ENCODE measurements around the gene RPL11.
A peak's percentile ranks its signal among the peaks of the same experiment; 100 is the strongest.

The RPL11 gene

GRCh38 chr1:23699280-23700179 is 7.9 kb downstream of the RPL11 start:
- POLR2A ChIA-PET: interaction anchor here (0.6 to 1.5 kb wide), 2 partner anchors 8 to 356 kb away, joined by 3 to 9 read pairs; partner anchors contain the start of gene RPL11
- no peak for DNase-seq (ENCODE audit: extremely low spot score)
- CTCF ChIA-PET: no interaction called here
- no peak for TF ChIP-seq CTBP1 (IDR thresholded peaks at IDR 0.05; ENCODE audit: borderline replicate concordance)

GRCh38 chr1:23701310-23701709 is 9.7 kb downstream of the RPL11 start:
- ChIA-PET CTCF (no interaction called here), POLR2A (interaction anchor here (1.5 kb wide), 1 partner anchor 10 kb away, joined by 9 read pairs; the partner anchor contains the start of gene RPL11)
- no peak for DNase-seq (ENCODE audit: extremely low spot score)
- TF ChIP-seq FOXM1 (IDR thresholded peaks at IDR 0.05; ENCODE audit: borderline replicate concordance): no peak
- TF ChIP-seq TARDBP (IDR thresholded peaks at IDR 0.05): no peak
- TF ChIP-seq L3MBTL2 (conservative IDR thresholded peaks at IDR 0.05): no peak
- no peak for TF ChIP-seq LEF1 (IDR thresholded peaks at IDR 0.05; ENCODE audit: borderline replicate concordance)

- DNase-seq (ENCODE audit: extremely low spot score): no peak
- ChIA-PET POLR2A (interaction anchor here (1.5 kb wide), 1 partner anchor 10 kb away, joined by 11 read pairs; the partner anchor contains the start of gene RPL11), CTCF (interaction anchor here (0.9 kb wide), 1 partner anchor 11 kb away, joined by 3 read pairs; no protein-coding TSS in a partner anchor)
- TF ChIP-seq FOXA1 (IDR thresholded peaks at IDR 0.05): no peak
- no peak for TF ChIP-seq FOXK2 (IDR thresholded peaks at IDR 0.05)
- no peak for TF ChIP-seq L3MBTL2 (conservative IDR thresholded peaks at IDR 0.05)
- TF ChIP-seq SUZ12 (IDR thresholded peaks at IDR 0.05): no peak
- no peak for TF ChIP-seq CTBP1 (IDR thresholded peaks at IDR 0.05; ENCODE audit: borderline replicate concordance)
- no peak for TF ChIP-seq BHLHE40 (IDR thresholded peaks at IDR 0.05; ENCODE audit: borderline replicate concordance)
- TF ChIP-seq TARDBP (IDR thresholded peaks at IDR 0.05): no peak
Observed at GRCh38 chr1:23701996-23702395, 10.4 kb downstream of the RPL11 start.

GRCh38 chr1:23704834-23705495 is 13.4 kb downstream of the RPL11 start:
- TF ChIP-seq TARDBP (IDR thresholded peaks at IDR 0.05) (no peak), PKNOX1 (IDR thresholded peaks at IDR 0.05) (no peak), FOXA1 (IDR thresholded peaks at IDR 0.05) (no peak), SUZ12 (IDR thresholded peaks at IDR 0.05) (no peak), CTBP1 (IDR thresholded peaks at IDR 0.05; ENCODE audit: borderline replicate concordance) (no peak), NFRKB (IDR thresholded peaks at IDR 0.05) (no peak), L3MBTL2 (conservative IDR thresholded peaks at IDR 0.05) (no peak), BHLHE40 (IDR thresholded peaks at IDR 0.05; ENCODE audit: borderline replicate concordance) (no peak), FOXM1 (IDR thresholded peaks at IDR 0.05; ENCODE audit: borderline replicate concordance) (no peak), SP1 (IDR thresholded peaks at IDR 0.05) (no peak), FOXK2 (IDR thresholded peaks at IDR 0.05) (no peak)
- DNase-seq (ENCODE audit: extremely low spot score): no peak
- CTCF ChIA-PET: no interaction called here
- POLR2A ChIA-PET: interaction anchor here (2.0 kb wide), 1 partner anchor 13 kb away, joined by 7 read pairs; the partner anchor contains the start of gene RPL11

GRCh38 chr1:23709229-23709628 is 17.6 kb downstream of the RPL11 start:
- no peak for DNase-seq (ENCODE audit: extremely low spot score)
- ChIA-PET POLR2A (no interaction called here), CTCF (interaction anchor here (1.4 kb wide), 1 partner anchor 10 kb away, joined by 3 read pairs; no protein-coding TSS in a partner anchor)
- TF ChIP-seq HDGF (IDR thresholded peaks at IDR 0.05; ENCODE audit: borderline replicate concordance): no peak
- no peak for TF ChIP-seq CTBP1 (IDR thresholded peaks at IDR 0.05; ENCODE audit: borderline replicate concordance)
- no peak for TF ChIP-seq TARDBP (IDR thresholded peaks at IDR 0.05)
- TF ChIP-seq ELF4 (IDR thresholded peaks at IDR 0.05): no peak
- TF ChIP-seq LEF1 (IDR thresholded peaks at IDR 0.05; ENCODE audit: borderline replicate concordance): no peak
- no peak for TF ChIP-seq FOXK2 (IDR thresholded peaks at IDR 0.05)
- TF ChIP-seq ARNT (IDR thresholded peaks at IDR 0.05): no peak
- no peak for TF ChIP-seq SUZ12 (IDR thresholded peaks at IDR 0.05)
- TF ChIP-seq FOXA1 (IDR thresholded peaks at IDR 0.05): no peak
- no peak for TF ChIP-seq PKNOX1 (IDR thresholded peaks at IDR 0.05)
- TF ChIP-seq FOXM1 (IDR thresholded peaks at IDR 0.05; ENCODE audit: borderline replicate concordance): no peak
- no peak for TF ChIP-seq ZNF384 (IDR thresholded peaks at IDR 0.05)
- no peak for TF ChIP-seq SP1 (IDR thresholded peaks at IDR 0.05)
- TF ChIP-seq NFRKB (IDR thresholded peaks at IDR 0.05): no peak
- TF ChIP-seq BHLHE40 (IDR thresholded peaks at IDR 0.05; ENCODE audit: borderline replicate concordance): no peak
- no peak for TF ChIP-seq L3MBTL2 (conservative IDR thresholded peaks at IDR 0.05)

- POLR2A ChIA-PET: interaction anchor here (0.9 kb wide), 1 partner anchor 27 kb away, joined by 3 read pairs; the partner anchor contains the start of gene RPL11
- CTCF ChIA-PET: interaction anchor here (1.0 to 1.1 kb wide), 2 partner anchors 8 to 27 kb away, joined by 3 to 4 read pairs; partner anchors contain the start of gene RPL11
- DNase-seq (ENCODE audit: extremely low spot score): peak; percentile 72
- TF ChIP-seq SUZ12 (IDR thresholded peaks at IDR 0.05): no peak
Observed at GRCh38 chr1:23718482-23718881, 26.9 kb downstream of the RPL11 start.
